Epithelial cell of esophagus (primary cell): ENCODE measurements around the gene PRR23C.
"Not testable (repeated sequence)": the region's sequence is repeated elsewhere in the genome, so short reads cannot be mapped to it uniquely, and the experiment has no call there.

Experiments
- DNase-seq: peaks from one replicate; pipeline ENCODE4 v3.0.0; 2010; ENCODE audit warnings: low read depth
- H3K4me3 ChIP-seq: 2 replicates; pipeline ENCODE4 v1.5.1; 2011; ENCODE audit warnings: mild to moderate bottlenecking, low read length, control low read depth
- TF ChIP-seq, protein P1 (sequence below): IDR thresholded peaks from 2 replicates; pipeline ENCODE4 v1.5.1; 2011; ENCODE audit warnings: low read depth, mild to moderate bottlenecking, low read length, control low read depth, inconsistent platforms; ENCODE audit not compliant: insufficient read depth; ENCODE audit errors: missing control alignments

Gene PRR23C

DNA sequence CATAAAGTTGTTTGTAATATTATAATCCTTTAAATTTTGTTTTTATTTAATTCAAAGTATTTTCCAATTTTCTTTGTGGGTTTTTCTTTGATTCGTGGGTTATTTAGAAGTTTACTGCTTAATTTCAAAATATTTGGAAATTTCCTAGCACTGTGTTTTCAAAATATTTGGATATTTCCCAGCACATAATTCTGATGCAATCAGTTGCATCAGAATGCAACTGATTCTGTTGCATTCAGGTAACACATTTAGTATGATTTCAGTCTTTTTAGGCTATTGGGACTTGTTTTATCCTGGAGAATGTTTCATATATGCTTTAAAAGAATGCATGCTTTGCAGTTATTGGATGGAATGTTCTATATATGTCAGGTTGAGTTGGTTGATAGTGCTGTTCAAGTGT is 18.2 kb upstream of the PRR23C start:
- TF ChIP-seq, protein P1, sequence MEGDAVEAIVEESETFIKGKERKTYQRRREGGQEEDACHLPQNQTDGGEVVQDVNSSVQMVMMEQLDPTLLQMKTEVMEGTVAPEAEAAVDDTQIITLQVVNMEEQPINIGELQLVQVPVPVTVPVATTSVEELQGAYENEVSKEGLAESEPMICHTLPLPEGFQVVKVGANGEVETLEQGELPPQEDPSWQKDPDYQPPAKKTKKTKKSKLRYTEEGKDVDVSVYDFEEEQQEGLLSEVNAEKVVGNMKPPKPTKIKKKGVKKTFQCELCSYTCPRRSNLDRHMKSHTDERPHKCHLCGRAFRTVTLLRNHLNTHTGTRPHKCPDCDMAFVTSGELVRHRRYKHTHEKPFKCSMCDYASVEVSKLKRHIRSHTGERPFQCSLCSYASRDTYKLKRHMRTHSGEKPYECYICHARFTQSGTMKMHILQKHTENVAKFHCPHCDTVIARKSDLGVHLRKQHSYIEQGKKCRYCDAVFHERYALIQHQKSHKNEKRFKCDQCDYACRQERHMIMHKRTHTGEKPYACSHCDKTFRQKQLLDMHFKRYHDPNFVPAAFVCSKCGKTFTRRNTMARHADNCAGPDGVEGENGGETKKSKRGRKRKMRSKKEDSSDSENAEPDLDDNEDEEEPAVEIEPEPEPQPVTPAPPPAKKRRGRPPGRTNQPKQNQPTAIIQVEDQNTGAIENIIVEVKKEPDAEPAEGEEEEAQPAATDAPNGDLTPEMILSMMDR = no peak
- DNase-seq = no peak
- no peak overlapping the region for H3K4me3 ChIP-seq

DNA sequence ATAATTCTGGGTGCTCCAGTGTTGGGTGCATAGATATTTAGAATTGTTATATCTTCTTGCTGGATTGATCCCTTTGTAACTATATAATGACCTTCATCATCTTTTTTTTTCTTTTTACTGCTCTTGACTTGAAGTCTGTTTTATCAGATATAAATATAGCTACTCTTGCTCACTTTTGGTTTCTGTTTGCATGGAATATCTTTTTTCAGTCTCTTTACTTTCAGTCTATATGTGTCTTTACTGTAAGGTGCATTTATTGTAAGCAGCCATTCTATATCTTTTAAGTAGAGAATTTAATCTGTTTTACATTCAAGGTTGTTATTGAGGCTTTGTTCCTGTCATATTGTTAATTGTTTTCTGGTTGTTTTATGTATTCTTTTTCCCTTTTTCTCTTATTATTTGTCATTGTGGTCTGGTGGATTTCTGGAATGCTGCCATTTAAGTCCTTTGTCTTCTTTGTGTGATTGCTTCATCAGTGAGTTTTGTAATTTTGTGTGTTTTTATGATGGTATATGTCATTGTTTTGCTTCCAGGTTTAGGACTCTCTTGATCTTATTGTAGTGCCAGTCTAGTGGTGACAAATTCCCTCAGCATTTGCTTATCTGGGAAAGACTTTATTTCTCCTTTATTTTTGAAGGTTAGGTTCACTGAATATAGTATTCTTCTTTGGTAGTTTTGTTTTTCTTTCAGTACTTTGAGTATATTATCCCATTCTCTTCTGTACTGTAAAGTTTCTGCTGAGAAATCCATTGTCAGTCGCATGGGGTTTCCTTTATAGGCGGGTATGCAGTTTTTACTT is 8.3 kb upstream of the PRR23C start:
- TF ChIP-seq, protein P1 = no peak
- no peak overlapping the region for H3K4me3 ChIP-seq
- no peak for DNase-seq

DNA sequence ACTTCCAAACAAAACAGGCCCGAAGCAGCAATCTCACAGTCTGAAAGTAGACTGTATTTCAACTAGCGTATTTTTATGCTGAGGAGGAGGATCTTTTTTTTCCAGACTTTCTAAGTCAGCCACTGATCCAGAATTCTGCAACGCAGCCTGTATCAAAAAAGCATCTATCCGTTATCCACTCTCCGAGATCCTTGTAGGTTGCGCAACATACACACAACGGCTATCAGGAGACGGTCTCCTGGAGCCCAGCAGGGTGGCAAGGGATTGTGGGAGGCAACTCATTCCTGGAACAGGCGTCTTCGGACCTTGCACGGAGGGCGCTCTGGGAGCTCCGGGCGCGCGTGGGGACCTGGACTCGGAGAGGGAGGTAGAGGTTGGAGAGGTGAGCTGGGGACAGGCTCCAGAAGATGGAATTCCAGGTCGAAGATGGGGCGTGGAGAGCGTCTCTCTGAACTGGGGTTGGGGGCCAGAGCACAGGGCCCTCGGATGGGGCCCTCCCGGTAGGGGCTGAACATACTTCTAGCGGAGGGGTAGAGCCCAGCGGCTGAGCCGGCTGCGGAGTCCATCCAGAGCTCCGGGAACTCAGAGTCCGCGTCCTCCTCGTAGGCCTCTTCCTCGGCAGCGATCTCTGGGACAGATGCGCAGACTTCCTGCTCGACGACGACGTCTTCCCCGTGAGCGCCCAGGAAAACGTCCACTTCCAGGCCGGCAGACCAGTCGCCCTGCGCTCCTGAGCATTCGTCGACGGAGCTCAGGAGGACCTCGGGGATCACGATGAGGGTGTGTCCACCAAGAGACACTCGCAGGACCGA is 932 bp downstream of the PRR23C start:
- no peak overlapping the region for H3K4me3 ChIP-seq
- no peak for DNase-seq
- TF ChIP-seq, protein P1 = no peak

DNA sequence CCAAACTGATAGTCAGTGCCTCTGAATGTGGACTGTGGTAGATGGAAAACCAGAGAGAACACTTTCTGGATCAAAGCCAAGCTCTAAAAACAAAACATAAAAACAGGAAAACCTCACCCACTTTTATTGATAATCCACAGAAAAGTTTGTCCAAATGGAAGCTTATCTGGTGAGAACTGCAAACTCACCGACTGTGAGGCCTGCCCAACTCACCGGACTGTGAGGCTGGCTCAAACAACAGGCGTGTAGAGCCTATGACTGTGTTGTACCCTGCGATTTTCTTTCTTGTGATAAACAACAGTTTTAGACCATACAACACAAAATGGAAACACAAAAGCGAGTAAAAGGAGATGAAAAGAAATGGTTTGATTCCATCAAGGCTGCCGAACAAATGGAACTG is 7.2 kb downstream of the PRR23C start:
- H3K4me3 ChIP-seq = no peak overlapping the region
- TF ChIP-seq, protein P1 = no peak
- no peak for DNase-seq

DNA sequence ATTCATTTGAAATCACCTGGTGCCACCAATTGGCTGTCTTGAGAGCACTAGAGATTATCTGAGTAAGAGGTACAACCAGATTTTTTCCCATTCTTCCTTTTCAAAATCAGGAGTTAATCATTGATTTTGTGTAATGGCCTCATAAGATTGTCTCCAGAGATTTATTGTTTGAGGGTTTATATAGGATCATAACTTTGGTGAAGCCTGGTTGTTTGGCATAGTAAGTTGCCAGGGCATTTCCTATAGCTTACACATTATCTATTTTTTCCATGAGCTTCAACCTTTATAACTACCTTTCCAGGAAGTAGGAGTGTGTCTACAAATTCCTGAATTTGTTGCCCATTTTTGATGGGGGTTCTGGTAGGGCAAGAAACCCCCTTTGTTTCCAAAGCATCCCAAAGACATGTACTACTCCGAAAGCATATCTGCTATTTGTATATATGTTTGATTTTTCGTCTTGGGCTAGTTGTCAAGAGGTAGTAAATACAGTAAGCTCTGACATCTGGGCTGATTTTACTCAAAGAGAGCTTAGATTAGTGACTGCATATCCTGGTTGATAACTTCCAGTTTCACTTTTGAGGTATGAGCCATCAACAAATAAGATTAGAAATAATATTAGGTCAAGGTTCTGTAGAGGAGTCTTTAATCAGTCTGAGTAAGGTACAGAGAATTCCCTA is 12.2 kb downstream of the PRR23C start:
- no peak for DNase-seq
- TF ChIP-seq, protein P1 = no peak
- no peak overlapping the region for H3K4me3 ChIP-seq

DNA sequence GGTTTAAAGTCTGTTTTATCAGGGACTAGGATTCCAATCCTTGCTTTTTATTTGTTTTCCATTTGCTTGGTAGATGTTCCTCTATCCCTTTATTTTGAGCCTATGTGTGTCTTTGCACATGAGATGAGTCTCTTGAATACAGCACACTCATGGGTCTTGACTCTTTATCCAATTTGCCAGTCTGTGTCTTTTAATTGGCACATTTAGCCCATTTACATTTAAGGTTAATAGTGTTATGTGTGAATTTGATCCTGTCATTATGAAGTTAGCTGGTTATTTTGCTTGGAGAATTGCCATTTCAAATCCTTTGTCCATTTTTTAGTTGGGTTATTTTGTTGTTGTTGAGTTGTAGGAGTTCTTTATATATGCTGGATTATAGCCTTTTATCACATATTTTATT is 14.1 kb downstream of the PRR23C start:
- H3K4me3 ChIP-seq, DNase-seq: not testable (repeated sequence)

DNA sequence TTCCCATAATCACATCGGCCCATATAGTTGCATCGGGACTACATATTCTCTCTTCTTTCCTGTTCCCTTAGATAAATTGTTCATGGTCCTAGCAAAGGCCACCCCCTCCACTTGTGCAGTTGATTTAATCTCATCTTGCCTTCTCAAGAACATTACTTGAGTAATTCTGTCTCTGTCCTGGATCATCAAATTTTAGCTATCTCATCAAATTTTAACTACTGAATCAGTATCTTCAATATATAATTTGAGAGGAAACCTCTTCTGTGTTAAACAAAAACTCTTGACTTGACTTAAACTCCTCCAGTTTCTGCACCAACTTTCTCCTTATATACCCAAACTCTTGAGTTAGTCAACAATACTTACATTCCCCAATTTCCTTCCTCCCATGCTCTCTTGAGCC is 19.7 kb downstream of the PRR23C start:
- DNase-seq = no peak
- no peak overlapping the region for H3K4me3 ChIP-seq
- TF ChIP-seq, protein P1 = no peak
